HG03469 (cell line): Measurements from ENCODE around the gene PNPLA7.
"Not testable (repeated sequence)": the region's sequence is repeated elsewhere in the genome, so short reads cannot be mapped to it uniquely, and the experiment has no call there.

ENCODE experiments used
- ATAC-seq: cut with Tn5 transposase; IDR thresholded peaks from one replicate; pipeline ENCODE4 v1.9.1; 2021; ENCODE audit warnings: mild to moderate bottlenecking, moderate library complexity, moderate number of reproducible peaks; ENCODE audit not compliant: unreplicated experiment

Gene PNPLA7

DNA sequence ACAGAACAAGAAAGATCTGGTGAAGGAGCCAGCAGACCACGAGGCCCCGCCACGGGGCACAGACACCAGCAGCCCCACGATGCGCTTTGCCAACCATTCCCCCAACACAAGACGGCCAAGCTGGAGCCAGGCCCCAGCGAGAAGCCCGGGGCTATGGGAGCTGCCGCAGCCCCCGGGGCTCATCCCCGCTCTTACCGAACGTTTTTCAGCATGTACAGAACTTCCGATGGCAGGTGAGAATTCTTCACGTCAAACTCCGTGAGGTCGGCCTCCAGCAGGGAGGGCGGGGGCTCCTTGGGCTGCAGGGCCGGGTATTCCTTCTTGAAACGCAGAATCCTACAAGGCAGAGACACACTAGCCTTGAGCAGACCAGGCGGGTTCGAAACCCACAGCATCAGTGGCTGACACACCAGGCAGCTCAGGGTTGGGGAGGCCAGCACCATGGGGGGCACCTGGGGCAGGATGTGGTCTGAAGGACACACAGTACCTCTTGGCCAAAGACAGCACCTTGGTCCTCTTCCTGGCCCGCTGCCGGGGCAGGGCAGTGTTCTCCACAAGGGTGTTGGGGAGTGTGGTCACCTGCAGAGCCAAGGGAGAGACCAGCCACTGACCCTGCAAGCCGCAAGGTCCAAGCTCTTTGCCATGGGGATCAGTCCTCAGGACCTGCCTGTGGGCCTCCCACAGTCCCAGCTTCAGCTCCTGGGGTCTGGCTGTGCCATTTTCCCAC lies 6.8 kb downstream of the PNPLA7 start:
- no peak for ATAC-seq

DNA sequence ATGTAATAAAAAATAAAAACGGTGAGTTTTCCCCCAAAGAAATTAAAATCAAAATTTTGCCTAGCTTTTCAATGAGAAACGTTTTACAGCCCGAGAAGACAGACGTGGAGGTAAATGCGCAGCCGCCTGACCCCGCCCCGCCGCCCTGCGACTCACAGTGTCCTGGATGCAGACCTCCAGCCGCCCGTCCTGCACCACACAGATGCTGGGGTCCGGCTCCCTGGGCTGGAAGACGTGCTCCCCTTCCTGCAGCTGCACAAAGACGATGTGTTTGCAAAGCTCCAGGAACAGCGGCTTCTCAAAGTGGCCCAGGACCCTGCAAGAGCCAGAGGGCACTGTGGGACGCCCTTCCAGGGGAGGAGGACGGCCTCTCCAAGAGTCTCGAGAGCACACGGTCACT lies 7.7 kb downstream of the PNPLA7 start:
- ATAC-seq, result no peak

DNA sequence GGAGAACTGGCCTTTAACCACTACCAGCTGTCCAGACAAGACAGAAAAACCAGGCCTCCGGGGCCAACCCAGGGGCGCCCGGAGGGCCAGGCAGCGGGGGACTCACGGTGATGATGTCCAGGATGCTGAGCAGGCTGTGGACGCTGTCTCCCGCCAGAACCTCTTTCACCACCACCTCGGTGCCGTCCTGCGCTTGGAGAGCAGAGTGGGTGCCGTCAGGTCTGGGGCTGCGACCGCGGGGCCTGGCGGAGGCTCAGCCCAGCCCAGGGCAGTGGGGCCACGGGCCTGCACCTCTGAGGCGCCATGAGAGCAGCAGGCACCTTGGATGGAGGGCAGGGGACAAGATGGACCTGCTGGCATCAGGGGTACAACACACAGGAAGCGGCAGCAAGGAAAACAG lies 9.7 kb downstream of the PNPLA7 start:
- no peak for ATAC-seq

DNA sequence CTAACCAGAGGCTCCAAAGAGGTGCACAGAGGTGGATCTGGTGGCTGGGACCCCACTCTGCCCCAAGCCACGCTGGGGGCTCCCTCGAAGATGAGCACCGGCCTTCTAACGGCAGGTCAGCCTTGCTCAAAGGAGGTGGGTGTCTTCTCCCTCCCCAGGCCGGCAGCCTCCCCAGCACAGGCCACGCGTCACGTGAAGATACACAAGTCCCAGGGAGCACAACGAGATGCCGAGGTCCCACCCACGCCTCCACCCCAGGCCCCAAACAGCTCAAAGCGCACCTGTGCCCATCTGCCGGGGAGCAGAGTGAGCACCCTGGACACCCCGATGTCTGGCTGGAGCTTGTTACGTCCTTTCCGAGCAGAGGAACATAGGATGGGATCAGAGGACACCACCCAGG lies 12.1 kb downstream of the PNPLA7 start:
- ATAC-seq, result no peak

DNA sequence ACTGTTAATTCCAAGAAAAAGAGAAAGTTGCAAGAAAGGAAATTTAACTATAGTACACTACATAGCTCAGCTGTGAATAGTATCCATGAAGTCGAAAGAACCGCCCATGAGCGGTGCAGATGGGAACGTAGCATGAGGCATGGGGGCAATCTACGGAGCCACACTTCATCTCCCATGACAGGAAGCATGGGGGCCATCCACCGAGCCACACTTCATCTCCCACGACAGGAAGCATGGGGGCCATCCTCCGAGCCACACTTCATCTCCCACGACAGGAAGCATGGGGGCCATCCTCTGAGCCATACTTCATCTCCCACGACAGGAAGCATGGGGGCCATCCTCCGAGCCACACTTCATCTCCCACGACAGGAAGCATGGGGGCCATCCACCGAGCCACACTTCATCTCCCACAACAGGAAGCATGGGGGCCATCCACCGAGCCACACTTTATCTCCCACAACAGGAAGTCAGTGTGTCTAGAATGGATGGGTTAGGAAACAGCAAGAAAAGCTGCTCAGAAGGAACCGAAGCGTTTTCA lies 13.5 kb downstream of the PNPLA7 start:
- ATAC-seq, result not testable (repeated sequence)

DNA sequence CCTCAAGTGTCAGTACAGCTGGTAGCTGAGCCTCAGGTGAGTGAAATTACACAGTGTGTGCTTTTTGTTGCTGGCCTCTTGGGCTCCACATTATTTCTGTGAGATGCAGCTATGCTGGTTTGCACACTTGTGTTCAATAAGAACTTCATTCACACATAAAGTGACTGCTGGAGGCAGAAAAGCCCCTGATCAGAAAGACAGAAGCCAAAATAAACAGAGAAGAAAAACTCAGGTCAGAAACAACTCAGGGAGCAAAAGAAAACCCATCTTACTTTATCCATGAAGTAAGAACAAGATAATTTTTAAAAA lies 15.1 kb downstream of the PNPLA7 start:
- ATAC-seq, result no peak

DNA sequence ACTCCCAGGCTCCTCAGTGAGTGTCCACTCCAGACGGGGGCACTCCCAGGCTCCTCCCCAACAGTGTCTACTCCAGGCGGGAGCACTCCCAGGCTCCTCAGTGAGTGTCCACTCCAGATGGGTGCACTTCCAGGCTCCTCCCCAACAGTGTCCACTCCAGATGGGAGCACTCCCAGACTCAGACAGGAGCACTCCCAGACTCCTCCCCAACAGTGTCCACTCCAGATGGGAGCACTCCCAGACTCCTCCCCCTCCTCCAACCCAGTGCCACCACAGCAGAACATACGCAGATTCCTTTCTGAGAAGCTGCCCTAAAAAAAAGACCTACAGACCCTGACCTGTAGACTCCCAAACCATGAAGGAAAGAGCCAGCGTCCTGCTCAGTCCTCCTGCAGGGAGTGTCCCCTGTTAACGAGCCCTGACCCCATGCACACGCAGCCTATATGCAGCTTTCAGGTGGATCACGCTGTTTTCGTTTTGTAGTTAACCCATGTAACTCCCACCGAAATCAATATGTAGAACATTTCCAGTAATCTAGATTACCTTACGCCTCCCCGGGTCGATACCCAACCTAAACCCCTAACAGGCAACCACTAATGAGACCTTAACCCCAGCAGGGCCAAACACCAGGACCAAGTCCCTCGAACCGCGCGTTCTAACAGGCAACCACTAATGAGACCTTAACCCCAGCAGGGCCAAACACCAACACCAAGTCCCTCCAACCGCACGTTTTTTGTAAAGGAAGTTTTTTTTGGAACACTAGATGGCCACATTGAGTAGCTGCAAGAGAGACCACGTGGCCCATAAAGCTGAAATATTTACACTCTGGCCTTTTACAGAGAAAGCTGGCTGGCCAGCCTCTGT lies 15.7 kb downstream of the PNPLA7 start:
- no peak for ATAC-seq

DNA sequence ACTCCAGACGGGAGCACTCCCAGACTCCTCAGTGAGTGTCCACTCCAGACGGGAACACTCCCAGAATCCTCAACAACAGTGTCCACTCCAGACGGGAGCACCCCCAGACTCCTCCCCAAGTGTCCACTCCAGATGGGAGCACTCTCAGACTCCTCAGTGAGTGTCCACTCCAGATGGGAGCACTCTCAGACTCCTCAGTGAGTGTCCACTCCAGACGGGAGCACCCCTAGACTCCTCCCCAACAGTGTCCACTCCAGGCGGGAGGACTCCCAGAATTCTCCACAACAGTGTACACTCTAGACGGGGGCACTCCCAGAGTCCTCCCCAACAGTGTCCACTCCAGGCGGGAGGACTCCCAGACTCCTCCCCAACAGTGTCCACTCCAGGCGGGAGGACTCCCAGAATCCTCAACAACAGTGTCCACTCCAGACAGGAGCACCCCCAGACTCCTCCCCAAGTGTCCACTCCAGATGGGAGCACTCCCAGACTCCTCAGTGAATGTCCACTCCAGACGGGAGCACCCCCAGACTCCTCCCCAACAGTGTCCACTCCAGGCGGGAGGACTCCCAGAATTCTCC lies 17.2 kb downstream of the PNPLA7 start:
- not testable (repeated sequence) for ATAC-seq

DNA sequence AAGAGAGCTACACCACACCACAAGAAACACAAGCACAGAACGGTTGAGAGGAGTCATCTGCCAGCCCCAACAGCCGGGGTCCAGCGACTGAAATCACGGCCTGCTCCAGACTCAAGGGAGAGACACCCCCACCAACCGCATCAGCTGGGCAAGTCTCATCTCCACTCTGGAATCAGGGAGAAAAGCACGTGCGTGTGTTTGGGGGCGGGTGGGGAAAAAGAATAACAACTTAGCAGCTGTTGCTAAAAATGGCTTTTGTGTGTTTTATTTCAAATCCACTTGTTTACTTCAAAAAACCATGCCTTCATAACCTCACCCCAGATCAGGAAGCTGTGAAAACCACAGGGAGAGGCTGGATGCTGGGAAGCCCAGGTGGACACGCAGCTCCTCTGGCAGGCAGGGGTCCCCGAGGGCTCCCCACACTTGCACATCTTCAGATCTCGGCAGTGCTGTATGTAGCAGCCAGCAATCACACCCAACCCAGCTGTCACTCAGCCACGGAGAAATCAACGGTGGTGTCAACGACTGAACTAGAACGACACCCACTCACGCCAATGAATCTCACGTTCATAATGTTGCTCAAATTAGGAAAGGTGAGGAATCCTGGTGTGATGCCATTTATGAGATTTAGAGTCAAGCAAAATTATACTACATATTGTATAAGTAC lies 19.0 kb downstream of the PNPLA7 start:
- no peak for ATAC-seq

DNA sequence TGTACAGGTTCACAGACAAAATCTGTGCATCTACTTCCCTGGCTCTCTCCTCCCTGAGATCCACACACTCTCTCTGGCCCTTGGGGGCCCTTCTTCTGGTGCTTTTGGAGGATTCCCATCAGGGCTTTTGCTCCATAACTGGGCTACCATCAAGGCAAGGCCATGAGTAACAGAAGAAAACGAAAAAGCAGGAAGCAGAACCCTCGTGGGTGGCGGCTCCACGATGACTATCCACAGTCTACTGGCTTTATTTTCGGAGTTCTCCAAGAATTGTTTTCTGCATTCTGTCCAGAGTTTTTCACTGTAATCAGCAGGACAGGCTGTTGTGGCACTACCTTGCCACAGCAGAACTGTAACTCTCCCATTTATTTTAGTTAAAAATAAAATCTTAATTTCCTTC lies 19.9 kb downstream of the PNPLA7 start:
- no peak for ATAC-seq

DNA sequence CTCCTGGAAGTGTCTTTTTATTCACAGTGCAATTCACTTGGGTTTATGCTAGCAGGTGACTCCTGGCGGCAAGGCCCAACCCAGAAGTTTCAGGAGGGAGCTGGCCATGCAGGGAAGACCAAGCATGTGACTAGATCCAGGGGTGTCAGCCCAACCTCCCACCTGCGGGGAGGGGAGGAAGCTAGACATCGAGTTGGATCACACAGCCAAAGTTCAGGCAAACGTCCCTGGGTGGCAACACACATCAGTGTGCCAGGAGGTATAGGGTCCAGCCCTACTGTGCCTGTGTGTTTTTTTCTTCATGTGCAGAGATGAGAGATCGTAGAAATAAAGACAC lies 25.3 kb downstream of the PNPLA7 start:
- no peak for ATAC-seq

DNA sequence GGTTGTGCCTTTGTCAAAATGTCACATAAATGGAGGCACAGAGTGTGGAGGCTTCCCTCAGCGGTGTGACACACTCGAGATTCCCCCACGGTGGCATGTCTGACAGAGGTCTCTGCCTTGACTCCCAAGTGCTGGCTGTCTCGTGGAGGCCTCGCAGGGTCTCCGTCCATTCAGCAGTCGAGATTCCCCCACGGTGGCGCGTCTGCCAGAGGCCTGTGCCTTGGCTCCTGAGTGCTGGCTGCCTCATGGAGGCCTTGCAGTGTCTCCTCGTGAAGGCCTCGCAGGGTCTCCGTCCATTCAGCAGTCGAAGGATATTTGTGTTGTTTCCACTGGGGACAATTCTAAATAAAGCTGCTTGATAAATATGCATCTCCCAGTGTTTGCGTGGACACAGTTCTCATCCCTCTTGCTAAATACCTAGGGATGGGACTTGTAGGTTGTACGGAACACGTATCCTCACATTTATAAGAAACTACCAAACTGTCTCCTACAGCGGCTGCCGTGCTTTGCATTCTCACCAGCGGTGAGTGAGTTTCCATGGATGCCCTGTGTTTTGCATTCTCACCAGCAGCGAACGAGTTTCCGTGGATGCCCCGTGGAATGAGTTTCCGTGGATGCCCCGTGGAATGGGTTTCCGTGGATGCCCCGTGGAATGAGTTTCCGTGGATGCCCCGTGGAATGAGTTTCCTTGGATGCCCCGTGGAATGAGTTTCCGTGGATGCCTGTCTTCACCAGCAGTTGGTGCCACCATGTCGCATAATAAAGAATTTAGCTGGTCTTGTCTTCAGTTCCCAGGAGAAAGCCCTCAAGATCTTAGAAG lies 25.8 kb downstream of the PNPLA7 start:
- no peak for ATAC-seq

DNA sequence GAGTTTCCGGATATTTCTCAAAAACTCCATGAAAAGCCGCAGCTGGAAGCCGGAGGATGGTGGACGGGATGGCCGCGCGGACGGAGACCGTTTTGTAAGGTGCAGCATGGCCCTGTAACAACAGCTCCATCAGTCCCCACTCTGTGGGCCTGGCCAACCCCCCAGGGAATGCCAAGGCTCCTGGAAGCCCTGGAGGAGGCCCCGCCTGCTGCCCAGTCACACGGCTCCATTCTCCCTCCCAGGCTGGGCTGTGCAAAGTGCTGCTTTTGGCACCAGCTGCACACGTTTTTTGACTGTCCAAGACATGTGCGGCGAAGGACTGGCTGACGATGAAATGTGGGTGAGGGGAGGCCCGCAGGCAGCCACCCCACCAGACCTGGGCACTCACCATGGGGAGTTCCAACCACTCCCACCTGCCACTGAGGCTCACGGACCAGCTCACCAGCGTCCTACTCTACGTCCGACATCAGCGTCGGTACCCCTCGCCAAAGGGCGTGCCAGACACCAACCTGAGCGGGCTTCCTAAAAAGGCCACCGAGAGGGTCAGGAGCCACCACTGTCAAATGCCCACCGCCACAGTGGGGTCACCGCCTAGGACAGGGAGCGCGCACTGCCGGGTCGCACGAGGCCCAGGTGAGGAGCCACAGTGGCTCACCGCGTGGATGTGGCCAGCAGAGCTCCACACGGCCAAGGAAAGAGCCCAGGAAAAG lies 27.3 kb downstream of the PNPLA7 start:
- no peak for ATAC-seq

DNA sequence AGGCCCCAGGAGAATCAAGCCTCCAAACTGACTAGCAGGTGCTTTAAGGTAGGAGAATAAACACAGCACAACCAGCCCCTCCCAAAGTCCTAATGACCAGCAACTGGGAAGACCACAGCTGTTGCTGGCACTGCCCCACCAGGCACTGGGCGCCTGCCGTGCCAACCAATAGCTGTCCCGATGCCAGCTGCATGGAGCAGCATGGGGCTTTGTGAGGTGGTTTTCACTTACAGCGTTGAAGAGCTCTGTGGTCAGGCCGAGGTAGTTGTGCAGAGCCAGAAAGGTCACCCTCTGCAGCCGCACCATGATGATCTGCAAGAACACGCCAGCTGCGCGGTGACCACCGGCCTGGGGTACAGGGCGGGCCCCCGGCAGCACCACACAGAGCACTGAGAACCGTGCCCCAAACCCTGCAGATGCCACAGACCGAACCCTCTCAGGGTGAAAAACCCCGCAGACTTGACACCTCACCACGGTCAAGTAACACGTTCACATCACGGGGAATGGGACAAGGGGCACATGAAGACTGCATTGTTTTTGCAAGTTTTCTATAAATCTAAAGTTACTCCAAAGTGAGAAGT lies 28.7 kb downstream of the PNPLA7 start:
- no peak for ATAC-seq

DNA sequence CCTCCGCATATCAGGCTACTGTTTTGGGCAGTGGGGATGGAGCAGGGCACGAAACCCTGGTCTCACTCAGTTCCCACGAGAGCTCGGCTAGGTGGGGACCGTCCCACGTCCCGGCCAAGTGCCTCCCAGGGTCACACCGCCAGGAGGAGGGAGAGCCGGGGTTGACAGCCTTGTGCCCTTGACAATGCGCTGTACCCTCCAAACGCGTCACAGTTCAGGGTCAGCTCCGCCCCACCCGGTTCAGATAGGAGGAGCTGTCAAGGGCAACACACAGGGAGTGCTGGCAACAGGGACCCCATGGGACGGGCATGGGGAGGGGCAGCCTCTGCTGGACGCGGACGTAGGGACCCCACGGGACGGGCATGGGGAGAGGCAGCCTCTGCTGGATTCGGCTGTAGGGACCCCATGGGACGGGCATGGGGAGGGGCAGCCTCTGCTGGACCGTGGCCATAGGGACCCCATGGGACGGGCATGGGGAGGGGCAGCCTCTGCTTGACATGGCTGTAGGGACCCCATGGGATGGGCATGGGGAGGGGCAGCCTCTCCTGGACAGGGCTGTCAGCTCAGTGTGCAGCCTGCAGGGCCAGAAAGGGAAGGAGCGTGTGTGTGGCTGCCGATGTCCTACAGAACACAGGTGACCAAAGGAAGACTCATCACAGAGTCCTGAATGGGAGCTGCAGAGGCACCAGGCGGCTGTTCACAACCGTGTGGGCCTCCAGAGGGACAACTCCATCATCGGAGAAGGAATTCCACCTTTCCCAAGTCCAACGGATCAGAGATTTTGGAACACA lies 29.4 kb downstream of the PNPLA7 start:
- no peak for ATAC-seq

DNA sequence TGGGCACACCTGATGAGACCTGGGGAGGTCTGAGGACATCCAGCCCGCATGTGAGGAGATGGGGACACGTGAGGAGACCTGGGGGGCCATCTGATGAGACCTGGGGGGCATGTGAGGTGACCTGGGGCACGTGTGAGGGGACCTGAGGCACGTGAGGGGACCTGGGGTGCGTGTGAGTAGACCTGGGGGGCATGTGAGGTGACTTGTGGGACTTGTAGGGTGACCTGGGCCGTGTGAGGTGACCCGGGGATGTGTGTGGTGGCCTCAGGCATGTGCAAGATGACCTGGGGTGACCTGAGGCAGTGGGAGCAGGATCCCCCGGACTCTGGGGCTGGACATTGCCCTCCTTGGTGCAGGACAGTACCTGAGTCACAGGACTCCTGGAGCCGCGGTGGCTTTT lies 30.6 kb downstream of the PNPLA7 start:
- ATAC-seq, result no peak

DNA sequence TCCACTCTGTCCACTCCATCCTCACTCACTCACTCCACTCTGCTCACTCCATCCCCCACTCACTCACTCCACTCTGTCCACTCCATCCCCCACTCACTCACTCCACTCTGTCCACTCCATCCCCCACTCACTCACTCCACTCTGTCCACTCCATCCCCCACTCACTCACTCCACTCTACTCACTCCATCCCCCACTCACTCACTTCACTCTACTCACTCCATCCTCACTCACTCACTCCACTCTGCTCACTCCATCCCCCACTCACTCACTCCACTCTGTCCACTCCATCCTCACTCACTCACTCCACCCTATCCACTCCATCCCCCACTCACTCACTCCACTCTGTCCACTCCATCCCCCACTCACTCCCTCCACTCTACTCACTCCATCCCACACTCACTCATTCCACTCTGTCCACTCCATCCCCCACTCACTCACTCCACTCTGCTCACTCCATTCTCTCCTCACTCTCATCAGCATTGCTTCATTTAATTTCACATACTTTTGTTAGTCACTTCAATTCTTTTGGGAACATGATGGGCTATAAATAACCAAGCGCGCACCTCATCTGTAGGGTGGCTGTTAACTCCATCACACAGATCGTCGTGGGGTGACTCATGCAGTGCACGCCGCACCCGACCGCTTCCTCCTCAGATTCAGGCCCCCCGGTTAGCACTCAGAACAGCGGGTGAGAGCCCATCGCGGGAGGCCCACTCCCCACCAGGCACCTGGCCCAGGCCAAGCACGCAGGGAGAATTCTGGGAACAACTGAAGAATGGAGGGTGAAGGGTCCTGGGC lies 31.3 kb downstream of the PNPLA7 start:
- ATAC-seq, result not testable (repeated sequence)
